GM18498 (cell line): Measurements from ENCODE around the gene SH3GL2.

ENCODE experiments used
- ATAC-seq: cut with Tn5 transposase; IDR thresholded peaks from one replicate; pipeline ENCODE4 v1.9.1; 2021; ENCODE audit warnings: mild to moderate bottlenecking, moderate library complexity; ENCODE audit not compliant: unreplicated experiment

The SH3GL2 gene

DNA sequence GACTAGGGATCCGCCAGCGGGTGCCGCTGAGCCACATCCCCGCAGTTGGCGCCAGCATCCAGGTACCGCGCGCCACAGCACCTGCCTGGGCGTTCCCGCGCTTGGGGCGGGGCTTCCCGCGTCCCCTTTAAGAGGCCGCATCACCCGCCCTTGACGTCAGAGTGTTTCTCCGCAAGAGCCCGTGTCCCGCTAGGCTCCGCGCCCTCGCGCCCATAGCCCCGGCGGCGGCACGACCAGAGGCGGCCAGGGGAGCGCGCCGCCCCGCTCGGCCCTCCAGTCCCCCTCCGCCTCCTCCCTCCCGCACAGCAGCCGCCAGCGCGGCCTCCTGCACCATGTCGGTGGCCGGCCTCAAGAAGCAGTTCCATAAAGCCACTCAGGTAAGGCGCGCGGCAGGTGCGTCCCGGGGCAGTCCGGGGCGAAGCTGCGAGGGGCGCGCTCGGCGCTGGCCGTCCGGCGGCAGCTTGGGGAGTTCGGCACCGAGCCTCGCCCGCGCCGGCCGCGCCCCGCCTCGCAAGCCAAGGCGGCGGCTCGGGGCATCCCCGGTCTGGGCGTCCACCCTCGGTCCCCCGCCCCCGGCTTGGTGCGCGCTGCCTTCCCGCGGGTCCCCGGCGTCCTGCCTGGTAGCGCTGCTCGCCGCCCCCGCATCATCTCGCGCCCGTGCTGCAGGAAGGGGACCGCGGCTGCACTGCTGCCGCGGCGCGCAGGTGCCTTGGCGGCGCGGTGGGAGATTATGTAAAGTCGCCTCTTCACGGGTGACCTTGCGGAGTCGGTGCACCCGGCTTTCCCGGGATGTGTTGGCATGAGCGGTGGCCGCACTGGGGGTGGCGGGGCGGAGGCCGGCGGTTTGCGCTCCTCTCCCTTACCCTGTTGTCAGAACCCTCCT, at the start of gene SH3GL2:
TSS of gene SH3GL2 (plus strand) at position 156 of the 883 bp plus-strand sequence.
- peak; percentile 70 for ATAC-seq

DNA sequence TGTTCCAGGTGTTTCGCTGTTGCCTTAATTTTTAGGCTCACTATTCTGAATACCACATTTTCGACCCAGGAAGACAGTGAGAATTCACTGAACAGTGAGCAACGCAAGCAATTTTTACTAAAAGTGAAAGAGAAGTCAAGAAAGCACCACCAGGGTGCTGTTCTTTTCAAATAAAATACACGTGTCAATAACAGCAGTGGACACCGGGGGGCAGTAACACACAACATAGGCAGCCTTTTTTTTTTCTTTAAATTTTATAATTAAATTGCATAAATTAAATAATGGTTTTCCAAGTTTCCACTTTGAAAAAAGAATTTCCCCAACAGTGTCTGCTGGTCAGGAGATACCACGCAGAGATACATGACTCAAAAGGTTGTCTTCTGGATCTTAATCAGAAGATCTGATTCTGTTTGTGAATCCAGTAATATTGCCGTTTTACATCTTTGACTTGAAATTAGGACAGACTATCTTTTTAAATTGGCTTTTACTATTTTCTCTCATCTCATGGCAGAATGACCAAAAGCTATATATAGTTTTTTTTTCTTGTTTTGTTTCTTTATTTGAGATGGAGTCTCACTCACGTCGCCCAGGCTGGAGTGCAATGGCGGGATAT, 47.1 kb upstream of the SH3GL2 start:
- peak; percentile 85 for ATAC-seq

DNA sequence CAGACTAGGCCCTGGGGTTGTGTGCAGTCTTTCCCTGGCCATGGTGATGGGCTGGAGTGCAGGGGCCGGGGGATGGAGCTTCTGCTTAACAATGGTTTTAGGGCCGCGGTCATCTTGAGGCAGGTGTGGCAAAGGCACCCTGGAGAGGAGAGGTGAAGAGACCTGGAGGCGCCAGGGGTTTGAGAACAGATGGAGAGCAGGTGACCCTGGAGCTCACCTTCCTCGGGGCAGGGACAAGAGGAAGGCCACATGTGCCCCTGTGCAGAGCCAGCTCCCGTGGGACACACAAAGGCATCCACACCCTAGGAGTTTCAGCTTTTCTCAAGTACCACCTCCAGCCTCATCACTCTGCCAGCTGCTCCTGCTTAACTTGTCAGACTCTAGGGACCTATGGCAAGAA, 46.4 kb upstream of the SH3GL2 start:
- no peak for ATAC-seq

DNA sequence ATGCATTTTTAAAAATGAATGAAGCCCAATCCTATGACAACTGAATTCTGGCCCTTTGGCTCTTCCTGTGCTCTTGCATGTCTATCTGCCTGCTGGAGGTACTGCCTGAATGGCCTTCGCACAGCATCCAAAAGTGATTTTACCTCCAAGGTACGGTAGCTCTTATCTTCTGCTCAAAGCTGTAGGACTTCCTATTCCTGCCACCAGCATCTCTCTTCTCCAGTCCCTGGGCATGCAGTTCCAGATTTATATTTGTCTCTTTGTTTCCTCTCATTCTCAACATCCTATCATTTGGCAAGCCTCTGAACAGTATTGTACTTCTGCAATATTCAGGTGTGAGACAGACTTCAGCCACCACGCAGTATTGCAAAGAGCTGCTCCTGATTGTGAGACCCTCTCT, 43.7 kb upstream of the SH3GL2 start:
- no peak for ATAC-seq

DNA sequence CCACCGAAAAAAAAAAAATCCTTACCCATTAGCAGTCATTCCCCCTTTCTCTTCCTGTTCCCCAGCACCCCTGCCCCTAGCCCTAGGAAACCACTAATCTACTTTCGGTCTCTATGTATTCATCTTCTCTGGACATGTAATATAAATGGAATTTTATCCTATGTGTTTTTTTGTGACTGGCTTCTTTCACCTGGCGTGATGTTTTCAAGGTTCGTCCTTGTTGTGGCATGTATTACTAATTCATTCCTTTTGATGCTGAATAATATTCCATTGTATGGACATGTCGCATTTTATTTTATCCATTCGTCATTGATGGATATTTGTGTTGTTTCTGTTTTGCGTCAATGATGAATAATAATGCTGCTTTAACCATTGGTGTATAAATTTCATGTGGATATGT, 42.8 kb upstream of the SH3GL2 start:
- ATAC-seq, result no peak

DNA sequence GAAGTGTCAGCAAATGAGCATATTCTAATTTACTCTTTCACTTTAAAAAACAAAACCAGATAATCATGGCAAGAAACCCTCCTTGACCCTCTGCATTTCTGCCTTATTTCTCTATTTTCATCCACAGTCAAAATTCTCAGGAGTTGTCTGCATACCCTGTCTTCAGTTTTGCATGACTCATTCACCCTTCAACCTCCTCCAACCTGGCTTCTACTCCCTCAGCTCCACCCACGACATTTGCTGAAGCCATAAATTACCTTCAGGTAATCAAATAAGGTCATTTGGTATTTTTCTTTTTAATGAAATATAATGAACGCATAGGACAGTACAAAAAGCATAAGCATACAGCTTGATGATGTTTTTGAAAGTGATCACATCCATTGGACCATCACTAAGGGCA, 27.8 kb upstream of the SH3GL2 start:
- ATAC-seq, result no peak

DNA sequence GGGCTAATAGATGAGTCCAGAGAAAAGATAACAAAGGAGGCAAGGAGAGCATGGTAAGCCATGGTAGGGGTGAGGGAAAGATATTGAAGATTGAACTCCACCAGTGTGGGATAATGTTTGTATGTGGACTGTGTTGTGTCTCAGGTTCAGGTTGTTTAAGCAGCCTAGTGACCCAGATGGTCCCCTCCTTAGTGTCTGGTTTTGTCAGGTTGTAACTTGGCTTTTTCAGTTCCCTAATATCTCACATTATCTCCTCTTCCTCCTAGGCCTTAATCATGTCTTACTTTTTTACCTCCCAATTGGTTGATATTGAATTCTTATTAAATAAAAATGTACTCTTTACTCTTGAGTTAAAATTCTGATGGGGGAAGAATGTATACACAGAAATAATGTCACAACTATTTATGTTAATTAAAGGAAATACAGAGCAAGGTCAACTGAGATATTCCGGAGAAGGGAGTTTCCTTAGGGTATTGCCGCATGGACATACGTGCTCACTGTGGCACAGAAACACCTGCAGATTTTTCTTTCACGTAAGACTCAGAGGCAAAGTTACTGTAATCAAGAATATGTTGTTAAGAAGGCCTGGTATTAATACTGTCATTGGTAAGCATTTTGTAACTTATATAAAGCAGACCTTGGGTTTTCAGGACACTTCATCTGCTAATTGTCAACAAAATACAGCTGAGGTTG, 23.4 kb upstream of the SH3GL2 start:
- no peak for ATAC-seq

DNA sequence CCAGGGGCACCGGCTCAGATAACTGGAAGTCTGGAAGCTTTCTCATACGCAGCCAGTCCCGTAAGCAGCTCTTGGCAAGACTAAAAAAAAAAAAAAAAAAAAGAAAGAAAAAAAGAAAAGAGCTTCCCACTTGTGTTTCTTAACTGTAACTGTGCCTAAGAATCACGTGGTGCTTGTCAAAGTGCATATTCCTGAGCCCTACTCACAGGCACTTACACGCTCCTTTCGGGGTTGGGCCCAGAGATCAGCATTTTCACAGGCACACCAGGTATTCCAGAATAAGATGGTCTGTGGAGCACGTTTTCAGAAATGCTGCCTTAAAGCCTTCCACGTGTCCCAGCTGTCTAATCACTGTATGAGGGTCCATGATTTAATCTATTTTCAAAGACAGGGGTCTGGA, 22.6 kb upstream of the SH3GL2 start:
- no peak for ATAC-seq

DNA sequence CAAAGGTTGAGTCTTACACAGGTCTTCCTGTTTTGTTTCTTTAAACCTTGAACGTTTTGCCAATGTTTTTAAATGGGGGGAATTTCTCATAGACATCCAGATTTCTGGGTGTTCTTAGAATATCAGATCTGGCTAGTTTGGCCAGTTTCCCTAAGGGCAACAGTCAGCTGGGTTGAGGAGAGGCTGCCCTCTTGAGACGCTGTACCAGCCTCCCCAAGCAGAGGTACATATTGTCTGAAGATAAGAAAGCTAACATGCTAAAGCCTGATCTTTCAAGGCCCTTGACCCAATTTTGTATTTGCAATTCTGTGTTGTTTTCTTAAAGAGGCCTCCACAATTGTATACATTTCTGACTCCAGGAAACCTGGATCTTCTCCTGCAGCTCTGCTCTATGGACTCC, 21.9 kb upstream of the SH3GL2 start:
- ATAC-seq, result no peak

DNA sequence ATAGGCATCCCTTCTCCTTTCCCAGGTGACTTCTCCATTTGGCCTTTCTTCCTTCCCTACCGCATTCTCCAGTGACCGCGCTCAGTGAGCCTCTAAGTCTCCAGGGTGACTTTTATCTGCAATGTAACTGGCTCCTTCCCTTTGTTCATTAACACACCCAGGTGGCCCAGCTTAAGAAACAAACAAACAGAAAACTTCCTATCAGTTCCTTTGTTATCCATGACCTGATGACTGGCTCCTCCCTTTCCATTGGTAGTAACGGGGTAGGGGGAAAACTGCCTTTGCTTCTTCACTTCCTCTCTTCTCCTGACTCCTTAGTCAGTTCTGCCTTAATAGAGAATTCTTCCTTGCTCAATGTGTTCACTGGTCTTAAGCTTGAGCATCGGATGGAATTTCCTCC, 7.0 kb upstream of the SH3GL2 start:
- ATAC-seq, result no peak

DNA sequence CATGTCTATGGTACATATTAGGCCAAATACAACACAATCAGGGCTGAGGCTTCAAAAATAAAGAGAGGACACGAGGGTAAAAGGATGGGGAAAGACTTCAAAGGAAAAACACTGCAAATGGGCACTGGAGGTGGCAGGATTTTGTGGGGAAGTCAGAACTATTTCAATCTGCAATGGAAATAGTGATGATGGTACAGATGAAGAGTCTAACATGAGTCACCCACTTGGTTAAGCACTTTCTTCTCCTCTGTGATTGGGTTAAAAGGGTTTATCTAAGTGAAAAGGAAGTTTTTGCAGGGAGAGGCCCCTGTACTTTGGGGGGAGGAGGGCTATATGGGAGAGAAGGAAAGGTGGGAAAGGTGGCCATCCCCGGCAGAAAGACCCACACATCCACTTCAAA, 4.5 kb upstream of the SH3GL2 start:
- no peak for ATAC-seq

DNA sequence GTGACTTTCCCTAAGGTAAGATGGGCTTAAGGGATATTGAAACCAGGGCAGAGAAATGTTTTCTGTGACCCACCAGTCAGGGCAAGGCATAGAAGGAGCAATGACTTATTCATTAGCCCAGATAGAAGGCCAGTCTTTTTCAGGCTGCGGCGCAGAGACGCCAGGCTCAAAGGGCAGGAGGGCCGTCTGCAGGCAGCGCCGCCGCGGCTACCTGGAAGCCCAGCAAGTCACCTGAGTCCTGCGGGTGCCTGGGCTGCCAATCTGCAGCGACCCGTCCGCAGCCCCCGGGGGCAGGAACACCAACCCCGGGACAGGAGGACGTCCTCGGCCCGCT, 322 bp upstream of the SH3GL2 start:
- ATAC-seq, result no peak

DNA sequence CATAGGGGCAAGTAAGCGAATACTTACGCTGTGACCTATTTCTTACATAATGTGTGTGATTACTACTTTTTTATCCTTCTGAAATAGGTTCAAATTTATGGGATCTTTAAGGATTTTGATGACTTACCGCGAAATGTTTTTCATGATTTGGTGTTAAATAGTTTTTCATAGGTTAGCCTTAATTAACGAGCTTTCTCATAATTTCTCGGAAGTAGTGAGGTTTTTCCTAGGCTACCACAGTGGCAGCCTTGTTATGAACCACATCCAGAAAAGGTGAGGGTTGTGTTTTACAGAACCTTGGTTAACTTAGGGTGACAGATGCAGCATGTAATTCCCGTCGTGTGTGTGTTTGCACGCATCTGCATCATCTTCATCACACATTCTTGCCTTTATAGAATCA, 1.3 kb downstream of the SH3GL2 start:
- no peak for ATAC-seq

DNA sequence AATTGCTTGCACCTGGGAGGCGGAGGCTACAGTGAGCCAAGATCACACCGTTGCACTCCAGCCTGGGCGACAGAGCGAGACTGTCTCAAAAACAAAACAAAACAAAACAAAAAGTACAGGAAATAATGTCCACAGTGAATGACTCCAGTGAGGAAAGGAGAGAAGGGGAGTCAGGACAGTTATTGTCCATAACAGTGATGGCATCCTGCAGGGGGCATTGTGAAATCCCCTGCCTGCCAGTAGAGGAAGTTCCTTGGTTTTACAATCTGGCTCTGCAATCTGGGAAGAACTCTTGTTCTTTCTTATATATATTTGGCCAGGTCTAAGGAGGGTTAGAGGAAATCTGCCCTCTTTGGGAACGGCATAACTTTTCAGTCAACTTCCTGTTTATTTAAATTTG, 8.2 kb downstream of the SH3GL2 start:
- no peak for ATAC-seq

DNA sequence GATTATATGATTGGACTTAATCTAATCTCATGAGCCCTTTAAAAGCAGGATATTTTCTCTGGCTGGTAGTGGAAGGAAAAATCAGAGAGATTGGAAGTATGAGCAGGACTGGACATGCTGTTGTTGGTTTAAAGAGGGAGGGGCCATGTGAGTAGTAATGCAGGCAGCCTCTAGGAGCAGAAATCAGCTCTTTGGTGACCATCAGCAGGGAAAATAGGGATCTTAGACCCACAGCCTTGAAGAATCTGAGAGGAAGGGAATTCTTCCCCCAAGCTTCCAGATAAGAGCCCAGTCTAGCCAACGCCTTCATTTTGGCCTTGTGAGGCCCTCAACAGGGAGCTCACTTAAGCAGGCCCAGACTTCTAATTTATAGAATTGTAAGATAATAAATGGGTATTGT, 9.5 kb downstream of the SH3GL2 start:
- ATAC-seq, result no peak

DNA sequence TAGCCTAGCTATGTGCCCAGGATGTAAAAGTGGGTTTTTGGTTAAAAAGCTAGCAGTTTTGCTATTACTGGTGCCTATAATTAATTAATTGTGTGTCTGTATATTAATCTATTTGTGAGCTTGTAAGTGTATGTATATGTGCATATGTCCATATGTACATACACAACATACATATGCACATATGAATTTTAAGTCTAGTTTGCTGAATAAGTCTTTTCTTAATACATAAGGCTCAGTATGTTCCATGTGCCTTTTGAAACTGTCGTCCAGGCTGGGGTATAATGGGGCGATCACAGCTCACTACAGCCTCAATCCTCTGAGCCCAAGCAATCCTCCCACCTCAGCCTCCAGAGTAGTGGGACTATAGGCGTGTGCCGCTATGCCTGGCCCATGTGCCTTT, 10.1 kb downstream of the SH3GL2 start:
- ATAC-seq, result no peak

DNA sequence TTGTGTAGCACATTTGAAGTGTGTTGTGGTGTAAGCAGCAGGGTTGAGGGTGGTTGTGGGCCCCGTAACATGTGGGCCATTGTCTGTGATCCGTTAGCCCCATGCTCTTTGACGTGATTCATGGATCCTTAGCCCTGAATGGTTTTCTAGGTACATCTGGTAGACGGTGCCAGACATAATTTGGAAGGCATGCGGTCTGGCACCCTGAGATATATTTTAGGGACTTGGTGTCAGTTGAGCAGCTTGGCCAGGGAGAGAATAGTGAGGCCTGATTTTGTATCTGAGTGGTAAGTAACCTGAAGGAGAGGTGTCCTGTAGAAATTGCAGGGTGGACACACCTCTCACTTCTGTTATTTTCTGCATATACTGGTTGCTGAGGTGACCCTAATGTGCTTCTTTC, 10.9 kb downstream of the SH3GL2 start:
- no peak for ATAC-seq

DNA sequence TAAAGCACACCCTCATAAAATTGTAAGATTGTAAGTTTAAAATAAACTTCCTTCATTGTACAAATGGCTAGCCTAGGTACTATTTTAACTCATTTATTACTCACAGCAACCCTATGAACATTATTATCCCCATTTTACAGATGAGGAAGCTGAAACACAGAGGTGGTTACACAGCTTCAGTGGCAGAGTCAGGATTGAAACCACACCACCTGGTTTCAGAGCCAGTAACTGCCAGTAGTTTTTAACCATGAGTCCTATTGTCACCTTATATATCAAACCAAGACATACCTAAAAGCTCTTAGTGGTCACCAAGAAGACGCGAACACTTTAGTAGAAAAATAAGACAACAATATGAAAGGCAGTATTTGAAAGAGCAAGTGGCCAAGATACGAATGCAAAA, 16.1 kb downstream of the SH3GL2 start:
- no peak for ATAC-seq

DNA sequence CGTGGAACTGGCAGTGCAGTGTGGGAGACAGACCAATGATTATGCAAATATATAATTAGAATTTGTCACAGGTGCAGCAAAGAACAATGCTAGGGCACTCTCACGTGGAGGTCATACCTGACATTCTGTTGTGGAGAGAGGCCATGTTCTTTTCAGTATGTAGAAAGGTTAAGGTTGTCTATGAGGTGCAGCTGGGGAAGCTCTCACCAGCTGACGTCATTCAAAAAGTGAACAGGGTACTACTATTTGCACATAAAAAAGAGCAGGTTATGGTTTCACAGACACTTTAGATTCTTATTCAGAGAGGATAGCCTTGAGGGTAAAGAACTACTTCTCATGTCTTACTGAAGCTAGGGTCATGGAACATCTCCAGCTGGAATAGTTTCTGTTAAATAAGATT, 19.1 kb downstream of the SH3GL2 start:
- no peak for ATAC-seq

DNA sequence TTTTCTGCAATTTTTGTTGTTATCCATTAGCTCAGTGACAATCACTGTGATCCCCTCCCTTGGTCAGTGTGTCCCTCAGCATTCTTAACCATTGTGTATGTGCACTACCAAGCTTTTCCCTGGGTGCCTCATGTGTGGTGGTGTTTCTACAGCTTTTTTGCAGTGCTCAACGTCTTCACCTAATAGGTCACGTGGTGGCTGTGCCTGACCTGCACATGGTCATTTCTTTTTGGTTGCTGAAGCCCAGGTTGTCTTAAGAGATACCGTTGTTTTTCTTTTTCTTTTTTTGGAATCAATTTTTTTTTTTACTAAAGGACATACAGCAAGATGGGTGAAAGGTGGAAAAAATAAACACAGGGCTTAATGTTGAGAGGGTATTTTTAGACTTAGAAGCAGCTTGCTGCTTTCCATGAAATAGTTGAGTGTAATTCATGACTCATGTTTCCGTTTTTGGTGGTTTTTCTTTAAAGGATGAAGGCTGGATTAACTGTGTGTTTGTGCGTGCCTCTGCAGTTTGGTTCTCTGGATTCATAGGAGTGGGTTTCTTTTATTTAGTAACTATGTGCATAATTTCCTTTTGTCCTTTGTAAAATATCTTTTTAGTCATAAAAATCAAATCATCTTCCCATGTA, 22.2 kb downstream of the SH3GL2 start:
- ATAC-seq, result no peak

DNA sequence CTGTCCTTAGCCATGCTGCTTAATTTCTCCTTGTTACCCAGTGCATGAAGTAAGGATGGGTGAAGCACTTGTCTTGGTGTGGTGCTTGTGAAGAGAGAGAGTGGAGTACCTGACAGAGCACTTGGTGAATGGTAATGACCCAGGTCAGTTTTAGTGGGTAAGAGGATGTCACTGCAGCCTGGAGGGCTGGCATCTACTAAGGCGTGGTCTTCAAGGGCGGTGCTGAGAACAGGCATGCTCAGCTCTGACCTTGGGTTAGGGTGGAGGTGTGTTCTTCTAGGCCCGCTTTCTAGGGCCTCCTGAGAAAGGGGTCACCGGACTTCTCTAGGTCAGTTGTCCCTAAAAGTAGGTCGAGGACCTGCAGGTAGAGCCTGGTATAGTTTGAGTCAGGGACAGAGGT, 25.7 kb downstream of the SH3GL2 start:
- no peak for ATAC-seq
